GM19324 (cell line): ENCODE measurements around the gene ZNF385B.

Experiments used
- ATAC-seq: cut with Tn5 transposase; IDR thresholded peaks from one replicate; pipeline ENCODE4 v1.9.1; 2021; ENCODE audit warnings: mild to moderate bottlenecking, moderate library complexity; ENCODE audit not compliant: unreplicated experiment, low FRiP score

The ZNF385B gene

DNA sequence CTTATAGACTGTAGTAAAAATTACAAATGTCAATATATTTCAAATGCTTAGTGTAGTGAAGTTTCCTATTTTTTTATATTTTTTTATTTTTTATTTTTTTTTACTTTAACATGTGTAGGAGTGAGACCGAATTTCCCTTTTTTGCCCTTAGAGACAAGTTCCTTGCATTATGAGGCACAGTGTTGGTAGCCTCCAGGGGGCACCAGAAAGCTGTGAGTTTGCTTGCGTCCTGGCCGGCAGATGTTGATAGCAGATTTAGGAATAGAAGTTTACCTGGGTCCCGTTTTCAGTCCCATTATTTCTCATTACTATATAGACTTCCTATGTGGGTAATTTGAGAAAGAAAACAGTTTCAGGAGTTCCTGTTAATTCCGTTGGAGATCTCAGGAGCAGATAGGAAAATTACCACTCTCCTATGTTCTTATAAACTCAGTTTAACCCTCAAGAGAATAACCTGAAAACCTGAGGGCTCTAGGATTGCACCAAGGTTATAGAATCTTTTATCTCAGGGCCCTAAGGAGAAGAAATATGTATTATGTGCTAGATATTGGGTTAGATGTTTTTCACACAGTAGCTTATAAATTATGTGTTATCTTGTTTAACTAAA is 439.3 kb downstream of the ZNF385B start:
- ATAC-seq: peak; percentile 69

DNA sequence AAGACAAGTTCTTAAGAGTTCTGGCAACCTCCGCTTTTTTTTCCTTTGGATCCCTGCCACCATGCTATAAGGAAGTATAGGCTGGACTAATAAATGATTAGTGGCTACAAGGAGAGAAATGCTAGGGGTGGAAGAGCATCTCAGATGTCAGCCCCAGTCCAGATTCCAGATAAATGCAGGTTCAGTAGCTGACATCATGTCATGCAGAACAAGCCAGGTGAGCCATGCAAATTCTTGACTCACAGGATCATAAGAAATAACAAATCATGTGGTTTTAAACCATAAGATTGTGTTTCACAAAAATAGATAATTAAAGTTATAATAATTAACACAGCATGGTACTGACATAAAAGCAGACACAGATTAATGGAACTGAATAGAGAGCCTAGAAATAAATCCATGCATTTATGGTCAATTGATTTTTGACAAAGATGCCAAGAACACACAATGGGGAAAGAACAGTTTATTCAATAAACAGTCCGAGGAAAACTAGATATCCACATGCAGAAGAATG is 443.9 kb downstream of the ZNF385B start:
- ATAC-seq: no peak

- no peak for ATAC-seq
Observed at GRCh38 chr2:179412112-179412511, 449.3 kb downstream of the ZNF385B start.

- ATAC-seq: peak; percentile 84
Observed at GRCh38 chr2:179410552-179411356, 450.7 kb downstream of the ZNF385B start.

DNA sequence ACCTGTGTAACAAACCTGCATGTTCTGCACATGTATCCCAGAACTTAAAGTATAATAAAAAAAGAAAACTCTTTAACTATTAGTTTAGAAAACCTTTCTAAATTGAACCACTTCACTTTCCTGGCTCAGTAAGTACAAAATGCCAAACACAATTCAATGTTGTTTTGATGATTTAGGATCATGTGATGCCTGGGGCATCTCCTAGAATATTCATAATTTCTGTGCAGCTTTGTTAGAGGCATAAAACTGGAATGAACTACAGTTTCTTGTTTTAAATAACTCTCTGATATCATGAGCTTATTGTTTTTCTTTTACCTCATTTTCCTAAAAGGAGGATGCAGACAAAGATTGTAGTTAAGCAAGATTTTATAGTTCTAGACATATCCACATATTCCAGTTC is 457.8 kb downstream of the ZNF385B start:
- ATAC-seq: no peak

- ATAC-seq: no peak
Observed at GRCh38 chr2:179393481-179393880, 467.9 kb downstream of the ZNF385B start.
